Suprapubic skin (tissue), 4 donors: ENCODE measurements around the gene GFRA4.

ENCODE experiments used
- CTCF ChIP-seq, 2 donors: fragments of 200-600 bp in 1 of 2; fragments of 450-650 bp in 1 of 2; sonication (generic) in 1 of 2; IDR thresholded peaks; one replicate each; pipeline ENCODE4 v1.5.1; 2016 to 2019; ENCODE audit warnings: antibody characterized with exemption in 2 of 2, mild to moderate bottlenecking in 1 of 2, moderate library complexity in 1 of 2
- EP300 ChIP-seq: sonication (generic); formaldehyde crosslinking; IDR thresholded peaks from one replicate; pipeline ENCODE4 v1.6.1; 2017; ENCODE audit warnings: antibody characterized with exemption
- POLR2AphosphoS5 ChIP-seq, 3 donors: sonication (generic); formaldehyde crosslinking; IDR thresholded peaks; one replicate each; pipeline ENCODE4 v1.6.1; 2017; ENCODE audit warnings: antibody characterized with exemption in 3 of 3

- TF ChIP-seq POLR2AphosphoS5 (IDR thresholded peaks at IDR 0.05): no peak
- TF ChIP-seq CTCF (IDR thresholded peaks at IDR 0.05): no peak
- no peak for TF ChIP-seq EP300
Measured at GRCh38 chr20:3658019-3658715, 5.0 kb downstream of the GFRA4 start.
